Activated CD4-positive, alpha-beta T cell treated with anti-CD3 and anti-CD28 coated beads, Interleukin-2, amount 10 ng/mL, durations not matched to agents 24 days and 14 days (primary cell): ENCODE results near the gene RAB11B. TPM values are rescaled to one million over a fixed set of nuclear protein-coding genes. Genes with fewer than 3 reads are reported as not detected.
"Not testable (repeated sequence)": the region's sequence is repeated elsewhere in the genome, so short reads cannot be mapped to it uniquely, and the experiment has no call there.

Experiments
- DNase-seq: peaks from one replicate; pipeline ENCODE4 v3.0.0; 2022
- H3K27ac Mint-ChIP-seq: one replicate; pipeline ENCODE4 v1.8.0; 2022; ENCODE audit warnings: mild to moderate bottlenecking, mixed read lengths
- H3K27me3 Mint-ChIP-seq: one replicate; pipeline ENCODE4 v1.8.0; 2022; ENCODE audit warnings: mixed read lengths
- H3K36me3 Mint-ChIP-seq: one replicate; pipeline ENCODE4 v1.8.0; 2022; ENCODE audit warnings: low read depth, mild to moderate bottlenecking, mixed read lengths
- H3K4me1 Mint-ChIP-seq: one replicate; pipeline ENCODE4 v1.8.0; 2021; ENCODE audit warnings: mixed read lengths
- H3K4me3 Mint-ChIP-seq: one replicate; pipeline ENCODE4 v1.8.0; 2022; ENCODE audit warnings: mild to moderate bottlenecking, moderate library complexity, mixed read lengths
- H3K9me3 Mint-ChIP-seq: one replicate; pipeline ENCODE4 v1.8.0; 2021; ENCODE audit warnings: mixed read lengths
- intact Hi-C: fragments of 100-400 bp; cut with micrococcal nuclease; formaldehyde crosslinking; loops from one replicate; pipeline ENCODE4 v1.15.1; 2023
- total RNA-seq: library from RNA; stranded (reverse); gene quantifications from 2 replicates; pipeline ENCODE4 v1.2.3, GENCODE V29; 2022

RAB11B gene
- total RNA-seq, 1 donor from 2014 or later = 74.0 TPM

DNA sequence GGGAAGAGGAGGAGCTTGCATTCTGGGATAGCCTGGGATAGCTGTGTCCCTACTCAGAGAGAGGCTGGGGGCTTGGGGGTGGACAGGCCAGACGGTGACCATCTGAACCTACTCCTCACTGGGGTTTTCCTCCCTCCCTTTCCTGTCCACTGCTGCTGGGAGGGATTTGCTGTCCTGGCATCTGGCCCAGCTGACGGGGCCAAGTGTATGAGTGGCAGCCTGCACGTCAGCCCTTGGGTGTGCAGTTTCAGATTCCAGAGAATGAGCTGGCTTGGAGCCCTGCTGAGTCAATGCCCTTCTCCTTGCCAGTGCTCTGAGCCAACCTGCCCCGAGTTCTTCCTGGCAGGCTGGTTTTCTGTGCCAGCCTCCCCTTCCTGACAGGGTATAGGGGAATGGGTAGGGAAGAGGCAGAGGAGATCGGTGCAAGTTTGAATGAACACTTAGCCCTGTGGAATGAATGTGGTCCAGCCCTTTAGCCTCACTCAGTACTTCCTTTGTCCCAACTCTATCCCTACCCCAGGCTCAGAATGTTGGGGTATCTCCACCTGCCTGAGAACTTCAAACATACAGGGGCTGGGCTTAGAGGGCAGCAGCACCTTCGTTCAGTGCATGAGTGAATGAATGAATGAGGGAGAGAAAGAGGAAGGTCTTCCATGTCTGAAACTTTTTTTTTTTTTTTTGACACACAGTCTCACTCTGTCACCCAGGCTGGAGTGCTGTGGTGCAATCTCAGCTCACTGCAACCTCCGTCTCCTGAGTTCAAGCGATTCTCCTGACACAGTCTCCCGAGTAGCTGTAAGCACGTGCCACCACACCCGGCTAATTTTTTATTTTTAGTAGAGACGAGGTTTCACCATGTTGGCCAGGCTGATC is 28.0 kb upstream of the RAB11B start:
- Mint-ChIP-seq H3K27ac (no peak overlapping the region), H3K9me3 (no peaks in the 10 kb centered on the region), H3K27me3 (peaks cover 17% of the 10 kb centered on the region), H3K36me3 (no peaks in the 10 kb centered on the region), H3K4me1 (peaks cover 18% of the 10 kb centered on the region), H3K4me3 (no peak overlapping the region)
- DNase-seq = no peak
- intact Hi-C loops = no loop called here

DNA sequence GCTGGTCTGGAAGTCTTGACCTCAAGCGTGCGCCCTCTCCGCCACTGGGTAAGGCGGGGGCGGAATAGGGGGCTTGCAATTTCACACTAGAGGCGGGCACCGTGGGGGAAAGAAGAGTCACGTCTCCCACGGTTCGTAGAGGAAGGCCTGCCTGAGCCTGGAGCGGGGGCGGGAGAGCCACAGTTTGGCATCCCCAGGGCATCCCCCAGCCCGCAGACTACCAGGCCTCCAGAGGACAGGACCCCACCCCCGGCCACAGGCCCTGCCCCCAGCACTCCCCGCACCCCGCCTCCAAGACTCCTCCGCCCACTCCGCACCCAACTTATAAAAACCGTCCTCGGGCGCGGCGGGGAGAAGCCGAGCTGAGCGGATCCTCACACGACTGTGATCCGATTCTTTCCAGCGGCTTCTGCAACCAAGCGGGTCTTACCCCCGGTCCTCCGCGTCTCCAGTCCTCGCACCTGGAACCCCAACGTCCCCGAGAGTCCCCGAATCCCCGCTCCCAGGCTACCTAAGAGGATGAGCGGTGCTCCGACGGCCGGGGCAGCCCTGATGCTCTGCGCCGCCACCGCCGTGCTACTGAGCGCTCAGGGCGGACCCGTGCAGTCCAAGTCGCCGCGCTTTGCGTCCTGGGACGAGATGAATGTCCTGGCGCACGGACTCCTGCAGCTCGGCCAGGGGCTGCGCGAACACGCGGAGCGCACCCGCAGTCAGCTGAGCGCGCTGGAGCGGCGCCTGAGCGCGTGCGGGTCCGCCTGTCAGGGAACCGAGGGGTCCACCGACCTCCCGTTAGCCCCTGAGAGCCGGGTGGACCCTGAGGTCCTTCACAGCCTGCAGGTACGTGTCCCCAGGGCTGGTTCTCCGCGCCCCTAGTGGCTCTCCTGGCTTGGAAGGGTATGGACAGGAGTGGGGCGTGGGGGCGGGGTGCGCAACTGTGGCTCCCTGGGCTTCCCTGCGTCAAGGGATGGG is 26.1 kb upstream of the RAB11B start, which contains the start of gene ANGPTL4:
Gene ANGPTL4, plus strand, starts transcription at position 353 of the 969 bp plus-strand sequence. Its CDS starts 167 bp downstream, at position 520.
- peak within 1 kb of the TSS; percentile 83 for H3K4me3 Mint-ChIP-seq
- intact Hi-C loops = loop anchor here (1.0 kb wide), 1 partner anchor 26 kb away; the partner anchor contains the start of gene RAB11B
- peaks cover 23% of the 10 kb centered on the region for H3K27me3 Mint-ChIP-seq

DNA sequence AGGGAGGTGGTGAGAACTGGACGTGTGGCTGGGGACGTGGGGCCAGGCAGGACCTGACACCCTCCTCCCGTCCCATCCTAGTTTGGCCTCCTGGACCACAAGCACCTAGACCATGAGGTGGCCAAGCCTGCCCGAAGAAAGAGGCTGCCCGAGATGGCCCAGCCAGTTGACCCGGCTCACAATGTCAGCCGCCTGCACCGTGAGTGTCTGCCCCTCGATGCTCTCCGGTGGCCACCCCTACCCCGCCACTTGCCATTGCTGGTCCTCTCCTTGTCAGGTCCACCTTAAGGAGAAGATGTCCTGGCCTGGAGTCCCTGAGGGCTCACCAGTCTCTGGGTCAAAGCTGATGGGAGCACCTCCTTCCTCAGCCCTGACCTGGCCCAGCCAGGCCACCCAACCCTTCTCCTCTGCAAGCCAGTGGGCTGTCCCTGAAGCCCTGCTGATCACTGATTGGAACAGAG is 24.0 kb upstream of the RAB11B start:
- Mint-ChIP-seq H3K9me3 (no peaks in the 10 kb centered on the region), H3K4me1 (peaks cover 22% of the 10 kb centered on the region), H3K4me3 (no peak overlapping the region), H3K27ac (no peak overlapping the region), H3K36me3 (peaks cover 1% of the 10 kb centered on the region), H3K27me3 (peaks cover 23% of the 10 kb centered on the region)
- intact Hi-C loops = no loop called here
- no peak for DNase-seq

More for the DNA sequence above, 26.1 kb upstream of the RAB11B start, which contains the start of gene ANGPTL4:
- H3K4me1 Mint-ChIP-seq = peaks cover 22% of the 10 kb centered on the region
- H3K9me3 Mint-ChIP-seq = no peaks in the 10 kb centered on the region
- peak within 1 kb of the TSS; percentile 64 for H3K27ac Mint-ChIP-seq
- DNase-seq = peak; percentile 92
- H3K36me3 Mint-ChIP-seq = peaks cover 1% of the 10 kb centered on the region

DNA sequence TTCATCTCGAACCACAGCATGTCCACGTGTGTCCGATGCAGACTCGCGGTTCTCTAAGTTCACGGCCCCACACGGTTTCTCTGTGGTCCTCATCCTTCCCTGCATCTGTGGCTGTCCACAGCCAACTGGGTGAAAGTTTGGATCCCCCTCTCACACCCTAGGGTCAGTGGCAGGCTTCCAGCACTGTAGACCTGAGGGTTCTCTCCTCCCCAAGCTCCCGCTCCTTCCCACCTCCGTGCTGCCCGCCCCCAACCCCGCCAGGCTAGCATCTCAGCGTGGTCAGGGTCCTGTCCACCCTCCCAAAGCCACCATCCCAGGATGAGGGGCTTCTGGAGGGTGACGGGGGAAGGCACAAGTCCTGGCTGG is 23.2 kb upstream of the RAB11B start:
- H3K27ac Mint-ChIP-seq = no peak overlapping the region
- H3K4me1 Mint-ChIP-seq = peaks cover 24% of the 10 kb centered on the region
- H3K9me3 Mint-ChIP-seq = no peaks in the 10 kb centered on the region
- H3K4me3 Mint-ChIP-seq = no peak overlapping the region
- no peak for DNase-seq
- H3K27me3 Mint-ChIP-seq = peaks cover 23% of the 10 kb centered on the region
- H3K36me3 Mint-ChIP-seq = peaks cover 1% of the 10 kb centered on the region
- intact Hi-C loops = no loop called here

DNA sequence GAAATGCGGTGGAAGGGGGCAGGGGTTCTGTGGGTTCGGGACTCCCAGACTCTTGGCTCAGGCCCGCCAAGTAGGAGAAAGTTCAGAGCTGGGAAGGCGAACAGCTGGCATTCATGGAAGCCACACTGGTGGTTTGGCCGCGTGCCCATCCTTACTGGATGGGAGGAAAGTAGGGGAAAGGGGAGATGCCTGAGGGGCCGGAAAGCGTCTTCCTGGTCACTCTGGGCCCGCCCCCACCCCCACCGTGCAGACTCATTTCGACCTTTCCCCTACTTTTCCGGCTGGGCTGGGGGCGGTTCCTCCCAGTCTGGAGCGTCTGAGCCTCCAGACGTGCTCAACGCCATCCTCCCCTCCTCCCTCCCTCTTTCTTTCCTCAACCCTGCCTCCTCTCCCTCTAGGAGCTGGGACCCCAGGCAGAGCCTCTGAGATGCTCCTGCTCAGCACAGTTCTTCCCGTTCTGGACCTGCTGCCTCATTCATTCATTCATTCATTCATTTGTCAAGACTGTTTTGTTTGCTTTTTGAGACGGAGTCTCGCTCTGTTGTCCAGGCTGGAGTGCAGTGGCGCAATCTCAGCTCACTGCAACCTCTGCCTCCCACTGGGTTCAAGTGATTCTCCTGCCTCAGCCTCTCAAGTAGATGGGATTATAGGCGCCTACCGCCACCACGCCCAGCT is 22.7 kb upstream of the RAB11B start:
- H3K4me1 Mint-ChIP-seq = peaks cover 20% of the 10 kb centered on the region
- no peak for DNase-seq
- H3K27me3 Mint-ChIP-seq = peaks cover 23% of the 10 kb centered on the region
- no peaks in the 10 kb centered on the region for H3K9me3 Mint-ChIP-seq
- intact Hi-C loops = no loop called here
- H3K27ac Mint-ChIP-seq = no peak overlapping the region
- H3K4me3 Mint-ChIP-seq = peak overlapping the region; percentile 36
- peaks cover 1% of the 10 kb centered on the region for H3K36me3 Mint-ChIP-seq

DNA sequence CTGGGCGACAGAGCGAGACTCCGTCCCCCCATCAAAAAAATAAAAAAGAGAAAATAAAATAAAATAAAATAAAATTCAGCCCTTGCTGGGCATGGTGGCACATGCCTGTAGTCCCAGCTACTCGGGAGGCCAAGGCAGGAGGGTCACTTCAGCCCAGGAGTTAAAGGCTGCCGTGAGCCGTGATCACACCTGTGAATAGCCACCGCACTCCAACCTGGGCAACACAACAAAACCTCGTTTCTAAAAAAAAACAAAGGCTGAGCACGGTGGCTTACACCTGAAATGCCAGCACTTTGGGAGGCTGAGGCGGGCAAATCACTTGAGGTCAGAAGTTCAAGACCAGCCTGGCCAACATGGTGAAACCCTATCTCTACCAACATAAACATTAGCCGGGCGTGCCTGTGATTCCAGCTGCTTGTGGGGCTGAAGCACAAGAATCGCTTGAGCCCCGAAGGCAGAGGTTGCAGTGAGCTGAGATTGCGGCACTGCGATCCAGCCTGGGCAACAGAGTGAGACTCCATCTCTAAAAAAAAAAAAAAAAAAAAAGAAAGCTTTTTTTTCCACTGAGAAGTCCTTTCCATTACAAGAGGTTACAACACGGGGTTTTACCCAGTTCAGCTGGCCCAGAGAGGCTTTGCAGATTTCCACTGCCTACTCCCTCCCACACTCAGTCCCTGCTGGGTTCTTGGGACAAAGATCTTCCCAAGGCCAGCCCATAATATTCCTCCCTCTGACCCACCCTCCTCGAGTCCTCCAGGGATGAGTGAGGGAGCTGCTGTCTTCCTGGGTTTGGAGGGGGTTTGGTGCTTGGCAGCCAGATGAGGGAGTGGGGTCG is 19.8 kb upstream of the RAB11B start:
- intact Hi-C loops = no loop called here
- Mint-ChIP-seq H3K9me3 (no peaks in the 10 kb centered on the region), H3K27me3 (peaks cover 20% of the 10 kb centered on the region), H3K27ac (no peak overlapping the region), H3K4me3 (no peak overlapping the region), H3K36me3 (peaks cover 1% of the 10 kb centered on the region), H3K4me1 (peaks cover 10% of the 10 kb centered on the region)
- no peak for DNase-seq

DNA sequence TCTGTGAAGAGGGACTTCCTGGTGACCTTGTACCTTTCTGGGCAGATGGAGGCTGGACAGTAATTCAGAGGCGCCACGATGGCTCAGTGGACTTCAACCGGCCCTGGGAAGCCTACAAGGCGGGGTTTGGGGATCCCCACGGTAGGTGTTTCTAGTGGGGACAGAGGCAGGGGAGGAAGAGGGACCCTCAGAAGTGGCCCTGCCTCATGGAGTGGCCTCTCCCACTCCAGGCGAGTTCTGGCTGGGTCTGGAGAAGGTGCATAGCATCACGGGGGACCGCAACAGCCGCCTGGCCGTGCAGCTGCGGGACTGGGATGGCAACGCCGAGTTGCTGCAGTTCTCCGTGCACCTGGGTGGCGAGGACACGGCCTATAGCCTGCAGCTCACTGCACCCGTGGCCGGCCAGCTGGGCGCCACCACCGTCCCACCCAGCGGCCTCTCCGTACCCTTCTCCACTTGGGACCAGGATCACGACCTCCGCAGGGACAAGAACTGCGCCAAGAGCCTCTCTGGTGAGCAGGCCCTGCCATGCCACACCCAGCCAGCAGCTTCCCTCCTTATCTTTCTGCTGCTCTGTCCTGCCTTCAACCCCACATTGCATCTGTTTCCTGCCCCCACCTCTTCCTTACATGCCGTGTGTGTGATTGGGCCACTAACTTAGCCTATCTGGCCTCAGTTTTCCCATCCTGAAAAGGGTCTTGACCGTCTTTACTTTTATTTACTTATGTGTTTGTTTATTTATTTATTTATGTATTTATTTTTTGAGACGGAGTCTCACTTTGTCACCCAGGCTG is 19.0 kb upstream of the RAB11B start:
- peaks cover 15% of the 10 kb centered on the region for H3K27me3 Mint-ChIP-seq
- H3K4me1 Mint-ChIP-seq = peaks cover 9% of the 10 kb centered on the region
- H3K36me3 Mint-ChIP-seq = peaks cover 1% of the 10 kb centered on the region
- H3K4me3 Mint-ChIP-seq = no peak overlapping the region
- intact Hi-C loops = no loop called here
- no peak for DNase-seq
- no peak overlapping the region for H3K27ac Mint-ChIP-seq
- H3K9me3 Mint-ChIP-seq = no peaks in the 10 kb centered on the region

DNA sequence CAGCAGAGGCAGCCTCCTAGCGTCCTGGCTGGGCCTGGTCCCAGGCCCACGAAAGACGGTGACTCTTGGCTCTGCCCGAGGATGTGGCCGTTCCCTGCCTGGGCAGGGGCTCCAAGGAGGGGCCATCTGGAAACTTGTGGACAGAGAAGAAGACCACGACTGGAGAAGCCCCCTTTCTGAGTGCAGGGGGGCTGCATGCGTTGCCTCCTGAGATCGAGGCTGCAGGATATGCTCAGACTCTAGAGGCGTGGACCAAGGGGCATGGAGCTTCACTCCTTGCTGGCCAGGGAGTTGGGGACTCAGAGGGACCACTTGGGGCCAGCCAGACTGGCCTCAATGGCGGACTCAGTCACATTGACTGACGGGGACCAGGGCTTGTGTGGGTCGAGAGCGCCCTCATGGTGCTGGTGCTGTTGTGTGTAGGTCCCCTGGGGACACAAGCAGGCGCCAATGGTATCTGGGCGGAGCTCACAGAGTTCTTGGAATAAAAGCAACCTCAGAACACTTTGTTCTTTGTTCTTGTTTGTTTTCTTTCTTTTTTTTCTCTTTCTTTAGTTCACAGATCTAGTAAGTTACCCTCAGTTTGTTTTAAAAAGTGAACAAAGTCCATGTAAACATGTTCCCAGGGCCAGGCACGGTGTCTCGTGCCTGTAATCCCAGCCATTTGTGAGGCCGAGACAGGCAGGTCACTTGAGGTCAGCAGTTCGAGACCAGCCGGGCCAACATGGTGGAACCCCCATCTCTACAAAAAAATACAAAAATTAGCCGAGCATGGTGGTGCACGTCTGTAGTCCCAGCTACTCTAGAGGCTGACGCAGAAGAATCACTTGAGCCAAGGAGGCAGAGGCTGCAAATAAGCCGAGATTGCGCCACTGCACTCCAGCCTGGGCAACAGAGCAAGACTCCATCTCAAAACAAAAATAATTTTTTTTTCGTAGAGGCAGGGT is 16.0 kb upstream of the RAB11B start:
- no peak overlapping the region for H3K4me3 Mint-ChIP-seq
- H3K9me3 Mint-ChIP-seq = no peaks in the 10 kb centered on the region
- DNase-seq = no peak
- intact Hi-C loops = no loop called here
- peaks cover 8% of the 10 kb centered on the region for H3K4me1 Mint-ChIP-seq
- H3K27ac Mint-ChIP-seq = no peak overlapping the region
- no peaks in the 10 kb centered on the region for H3K36me3 Mint-ChIP-seq
- no peaks in the 10 kb centered on the region for H3K27me3 Mint-ChIP-seq

DNA sequence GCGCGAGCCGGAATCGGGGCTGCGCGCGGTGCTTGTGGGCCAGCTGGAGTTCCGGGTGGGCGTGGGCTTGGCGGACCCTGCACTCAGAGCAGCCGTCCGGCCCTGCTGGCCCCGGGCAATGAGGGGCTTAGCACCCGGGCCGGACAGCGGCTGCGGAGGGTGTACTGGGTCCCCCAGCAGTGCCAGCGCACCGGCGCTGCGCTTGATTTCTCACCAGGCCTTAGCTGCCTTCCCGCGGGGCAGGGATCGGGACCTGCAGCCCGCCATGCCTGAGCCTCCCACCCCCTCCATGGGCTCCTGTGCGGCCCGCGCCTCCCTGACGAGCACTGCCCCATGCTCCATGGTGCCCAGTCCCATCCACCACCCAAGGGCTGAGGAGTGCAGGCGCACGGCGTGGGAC is 14.4 kb upstream of the RAB11B start:
- intact Hi-C loops, H3K27me3 Mint-ChIP-seq, H3K36me3 Mint-ChIP-seq, DNase-seq, H3K9me3 Mint-ChIP-seq, H3K4me1 Mint-ChIP-seq, H3K27ac Mint-ChIP-seq, H3K4me3 Mint-ChIP-seq: not testable (repeated sequence)

DNA sequence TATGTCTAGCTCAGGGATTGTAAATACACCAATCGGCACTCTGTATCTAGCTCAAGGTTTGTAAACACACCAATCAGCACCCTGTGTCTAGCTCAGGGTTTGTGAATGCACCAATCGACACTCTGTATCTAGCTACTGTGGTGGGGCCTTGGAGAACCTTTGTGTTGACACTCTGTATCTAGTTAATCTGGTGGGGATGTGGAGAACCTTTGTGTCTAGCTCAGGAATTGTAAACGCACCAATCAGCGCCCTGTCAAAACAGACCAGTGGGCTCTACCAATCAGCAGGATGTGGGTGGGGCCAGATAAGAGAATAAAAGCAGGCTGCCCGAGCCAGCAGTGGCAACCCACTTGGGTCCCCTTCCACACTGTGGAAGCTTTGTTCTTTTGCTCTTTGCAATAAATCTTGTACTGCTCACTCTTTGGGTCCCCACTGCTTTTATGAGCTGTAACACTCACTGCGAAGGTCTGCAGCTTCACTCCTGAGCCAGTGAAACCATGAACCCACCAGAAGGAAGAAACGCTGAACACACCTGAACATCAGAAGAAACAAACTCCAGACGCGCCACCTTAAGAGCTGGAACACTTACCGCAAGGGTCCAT is 13.7 kb upstream of the RAB11B start:
- intact Hi-C loops, H3K27ac Mint-ChIP-seq, H3K36me3 Mint-ChIP-seq, H3K9me3 Mint-ChIP-seq, DNase-seq, H3K4me3 Mint-ChIP-seq, H3K4me1 Mint-ChIP-seq, H3K27me3 Mint-ChIP-seq: not testable (repeated sequence)

DNA sequence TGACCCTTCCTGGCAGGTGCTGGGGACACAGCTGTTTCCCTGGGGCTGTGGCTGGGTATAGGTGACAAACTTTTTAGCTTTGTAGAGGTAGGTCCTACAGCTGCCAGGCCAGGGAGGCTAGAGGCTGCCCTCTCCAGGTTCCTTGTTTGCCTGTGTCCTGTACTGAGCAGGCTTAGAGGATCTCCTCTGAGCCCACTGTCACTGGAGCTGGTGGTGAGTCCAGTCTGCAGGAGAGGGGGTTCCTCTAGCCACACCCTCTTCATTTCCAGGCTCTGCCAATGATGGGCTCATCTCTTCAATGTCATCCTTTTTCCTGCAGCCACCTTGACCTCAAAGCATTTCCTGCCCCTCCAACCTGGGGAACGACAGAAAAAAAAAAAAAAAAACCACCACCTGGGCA is 12.6 kb upstream of the RAB11B start:
- intact Hi-C loops = no loop called here
- Mint-ChIP-seq H3K4me1 (peaks cover 5% of the 10 kb centered on the region), H3K27ac (no peak overlapping the region), H3K4me3 (no peak overlapping the region), H3K27me3 (no peaks in the 10 kb centered on the region), H3K9me3 (no peaks in the 10 kb centered on the region), H3K36me3 (peaks cover 1% of the 10 kb centered on the region)
- DNase-seq = no peak
